CD14-positive monocyte (primary cell): ENCODE measurements around the gene CAST. TPM values are rescaled to one million over a fixed set of nuclear protein-coding genes. Genes with fewer than 3 reads are reported as not detected.
A peak's percentile ranks its signal among the peaks of the same experiment; 100 is the strongest.

ENCODE experiments used
- DNase-seq, 3 donors: peaks; one replicate each; pipeline ENCODE4 v3.0.0-alpha.2; 2011 to 2022
- H2AFZ ChIP-seq: 2 replicates; pipeline ENCODE4 v1.6.0; 2012; ENCODE audit warnings: mild to moderate bottlenecking, low read depth, low read length, inconsistent platforms; ENCODE audit not compliant: insufficient read depth, poor library complexity, severe bottlenecking
- H3K27ac ChIP-seq, 2 donors: 1 replicate in 1 of 2; 2 replicates in 1 of 2; pipeline ENCODE4 v1.5.1; 2012 to 2013; ENCODE audit warnings: low read length in 2 of 2, control low read depth in 1 of 2, inconsistent platforms in 1 of 2, low read depth in 1 of 2, mild to moderate bottlenecking in 1 of 2
- H3K27me3 ChIP-seq, 2 donors: one replicate each; pipeline versions ENCODE4 v1.6.0 to v1.6.1; 2011 to 2013; ENCODE audit warnings: low read length in 2 of 2; ENCODE audit not compliant: control insufficient read depth in 2 of 2, insufficient read depth in 2 of 2
- H3K36me3 ChIP-seq, 2 donors: replicated peaks in 1 of 2; 1 replicate in 1 of 2; 2 replicates in 1 of 2; pipeline versions ENCODE4 v1.5.1 to v1.6.1; 2012 to 2013; ENCODE audit warnings: low read length in 2 of 2, control low read depth in 1 of 2, inconsistent platforms in 1 of 2, mild to moderate bottlenecking in 1 of 2; ENCODE audit not compliant: insufficient read depth in 2 of 2, control insufficient read depth in 1 of 2
- H3K4me1 ChIP-seq, 2 donors: 1 replicate in 1 of 2; 2 replicates in 1 of 2; pipeline versions ENCODE4 v1.5.1 to v1.6.1; 2012 to 2013; ENCODE audit warnings: low read length in 2 of 2, control low read depth in 1 of 2, inconsistent platforms in 1 of 2, mild to moderate bottlenecking in 1 of 2, moderate library complexity in 1 of 2; ENCODE audit not compliant: insufficient read depth in 2 of 2, control insufficient read depth in 1 of 2
- H3K4me2 ChIP-seq: replicated peaks from 2 replicates; pipeline ENCODE3; 2012; ENCODE audit warnings: low read length, moderate library complexity, mild to moderate bottlenecking; ENCODE audit not compliant: poor library complexity, severe bottlenecking; ENCODE audit errors: extremely low read depth
- H3K4me3 ChIP-seq, 3 experiments: fragments of 200-600 bp in 1 of 3; sonication (generic) in 1 of 3; replicated peaks in 1 of 3; 1 replicate in 2 of 3; 2 replicates in 1 of 3; pipeline ENCODE4 v1.5.1; 2011 to 2013; ENCODE audit warnings: low read length in 3 of 3, mild to moderate bottlenecking in 3 of 3, control low read depth in 2 of 3, low read depth in 2 of 3, inconsistent platforms in 1 of 3, moderate library complexity in 1 of 3
- H3K79me2 ChIP-seq: 2 replicates; pipeline ENCODE4 v1.6.0; 2012; ENCODE audit warnings: mild to moderate bottlenecking, control low read depth, inconsistent platforms, low read length, moderate library complexity; ENCODE audit not compliant: insufficient read depth
- H3K9ac ChIP-seq: 2 replicates; pipeline ENCODE4 v1.6.0; 2017; ENCODE audit warnings: low read length, mild to moderate bottlenecking; ENCODE audit not compliant: insufficient read depth, poor library complexity, severe bottlenecking
- H3K9me3 ChIP-seq, 2 donors: replicated peaks in 1 of 2; 1 replicate in 1 of 2; 2 replicates in 1 of 2; pipeline versions ENCODE4 v1.5.1 to v1.6.1; 2012 to 2013; ENCODE audit warnings: low read length in 2 of 2, control low read depth in 1 of 2; ENCODE audit not compliant: control insufficient read depth in 1 of 2, insufficient read depth in 1 of 2
- H4K20me1 ChIP-seq: 2 replicates; pipeline ENCODE4 v1.6.0; 2012; ENCODE audit warnings: mild to moderate bottlenecking, low read length, control low read depth, moderate library complexity; ENCODE audit not compliant: insufficient read depth
- H3K27ac Mint-ChIP-seq, 7 donors: one replicate each; pipeline ENCODE4 v1.8.0; 2020; ENCODE audit warnings: mild to moderate bottlenecking in 7 of 7, mixed read lengths in 7 of 7, moderate library complexity in 6 of 7, inconsistent platforms in 2 of 7
- H3K27me3 Mint-ChIP-seq, 3 donors: one replicate each; pipeline ENCODE4 v1.8.0; 2021 to 2022; ENCODE audit warnings: low read depth in 3 of 3, mild to moderate bottlenecking in 3 of 3, mixed read lengths in 3 of 3, moderate library complexity in 3 of 3, inconsistent platforms in 1 of 3
- H3K36me3 Mint-ChIP-seq, 2 donors: one replicate each; pipeline ENCODE4 v1.8.0; 2020; ENCODE audit warnings: mixed read lengths in 2 of 2, inconsistent platforms in 1 of 2, mild to moderate bottlenecking in 1 of 2
- H3K4me1 Mint-ChIP-seq: one replicate; pipeline ENCODE4 v1.8.0; 2020; ENCODE audit warnings: mild to moderate bottlenecking, mixed read lengths
- H3K4me3 Mint-ChIP-seq, 2 donors: one replicate each; pipeline ENCODE4 v1.8.0; 2020; ENCODE audit warnings: mild to moderate bottlenecking in 2 of 2, mixed read lengths in 2 of 2, moderate library complexity in 1 of 2
- H3K9me3 Mint-ChIP-seq, 7 donors: one replicate each; pipeline ENCODE4 v1.8.0; 2020 to 2022; ENCODE audit warnings: mixed read lengths in 7 of 7, mild to moderate bottlenecking in 6 of 7, moderate library complexity in 6 of 7, inconsistent platforms in 2 of 7
- CTCF ChIP-seq: fragments of 200-600 bp; IDR thresholded peaks from one replicate; pipeline ENCODE4 v1.8.0; 2022; ENCODE audit warnings: antibody characterized with exemption, mild to moderate bottlenecking
- WGBS: methylation state at CpG from one replicate; pipeline ENCODE4 v1.1.5; 2013; ENCODE audit warnings: missing lambda C conversion rate; ENCODE audit not compliant: insufficient coverage; 5-methylcytosine and 5-hydroxymethylcytosine counted together
- intact Hi-C, 2 donors: fragments of 100-400 bp; cut with micrococcal nuclease; formaldehyde crosslinking; loops; one replicate each; pipeline versions ENCODE4 v1.15.0 to v1.15.1; 2023
- polyA plus RNA-seq, 3 donors: library from polyadenylated mRNA; depleted of rRNA in 1 of 3; unstranded in 2 of 3; stranded (reverse) in 1 of 3; fragments of 300-500 nt in 2 of 3; fragments of >200 nt in 1 of 3; fragmentation: Illumina TruSeq in 2 of 3; gene quantifications; 1 replicate in 2 of 3; 2 replicates in 1 of 3; pipeline ENCODE4 v1.2.3, GENCODE V29; 2012 to 2021

CAST gene
- polyA plus RNA-seq, 3 donors = 49.6 to 125 (median 76.8) TPM

- Mint-ChIP-seq H3K27ac (peak overlapping the region in 4 of 7 donors; percentile 8 to 76 (median 52)), H3K36me3 (peaks cover 22 to 51% of the 10 kb centered on the region in 2 donors), H3K4me1 (peaks cover 4% of the 10 kb centered on the region), H3K4me3 (no peak overlapping the region), H3K9me3 (no peaks in the 10 kb centered on the region), H3K27me3 (no peaks in the 10 kb centered on the region)
- no peak overlapping the region for H3K9ac ChIP-seq
- peaks cover 0 to 3% of the 10 kb centered on the region in 2 donors for H3K4me1 ChIP-seq
- DNase-seq = no peak
- TF ChIP-seq CTCF = no peak
- H3K27me3 ChIP-seq = no peaks in the 10 kb centered on the region
- H3K36me3 ChIP-seq = peaks cover 5 to 52% of the 10 kb centered on the region in 2 donors
- no peak overlapping the region for H3K4me3 ChIP-seq
- peaks cover 90% of the 10 kb centered on the region for H3K79me2 ChIP-seq
- WGBS = no CpG with 5 or more reads among the region's 4 CpGs
- no peak overlapping the region for H3K4me2 ChIP-seq
- H3K9me3 ChIP-seq = no peaks in the 10 kb centered on the region
- intact Hi-C loops = no loop called here
- H4K20me1 ChIP-seq = peaks cover 100% of the 10 kb centered on the region
- H2AFZ ChIP-seq = no peak overlapping the region
- H3K27ac ChIP-seq = peak overlapping the region in 1 of 2 donors; percentile 32
Observed at GRCh38 chr5:96708600-96708999, 46.4 kb downstream of the CAST start.

DNA sequence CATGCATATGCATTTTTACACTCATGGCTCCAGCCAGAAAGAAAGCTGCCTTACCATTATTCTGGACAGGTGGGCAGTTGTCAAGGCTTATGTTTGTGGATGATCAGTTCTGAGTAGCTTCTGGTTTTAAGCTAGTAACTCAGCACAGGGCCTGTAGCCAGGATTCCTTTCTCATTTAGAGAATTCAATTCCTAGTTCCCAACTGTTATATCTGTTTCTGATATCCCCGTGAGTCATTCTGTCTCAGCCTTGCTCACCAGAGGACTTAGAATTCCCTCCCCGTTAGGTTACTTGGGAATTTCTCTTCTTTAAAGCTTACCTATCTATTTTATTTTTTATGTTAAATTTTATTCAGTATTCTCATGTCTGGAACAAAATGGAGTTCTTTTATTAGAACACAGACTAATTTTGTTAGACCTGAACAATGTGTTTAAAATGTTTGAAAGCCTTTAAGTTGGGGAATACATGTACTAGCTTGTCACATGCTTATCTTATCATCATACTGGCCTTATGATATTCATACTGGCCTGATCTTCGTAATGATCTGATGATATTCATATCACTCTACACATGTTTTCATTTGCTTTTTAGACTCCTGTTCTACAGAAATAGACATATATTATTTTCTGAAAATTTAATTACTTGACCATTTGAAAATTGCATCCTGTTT lies 47.1 kb downstream of the CAST start:
- no peak overlapping the region for H3K4me2 ChIP-seq
- peak overlapping the region in 1 of 2 donors; percentile 32 for H3K27ac ChIP-seq
- Mint-ChIP-seq H3K27me3 (no peaks in the 10 kb centered on the region), H3K4me3 (no peak overlapping the region), H3K9me3 (no peaks in the 10 kb centered on the region), H3K4me1 (peaks cover 2% of the 10 kb centered on the region), H3K36me3 (peaks cover 17 to 45% of the 10 kb centered on the region in 2 donors), H3K27ac (peak overlapping the region in 1 of 7 donors; percentile 60)
- no peak overlapping the region for H3K4me3 ChIP-seq
- WGBS = no CpG with 5 or more reads among the region's 3 CpGs
- no peaks in the 10 kb centered on the region for H3K9me3 ChIP-seq
- H2AFZ ChIP-seq = no peak overlapping the region
- H3K27me3 ChIP-seq = no peaks in the 10 kb centered on the region
- peaks cover 90% of the 10 kb centered on the region for H3K79me2 ChIP-seq
- peaks cover 5 to 47% of the 10 kb centered on the region in 2 donors for H3K36me3 ChIP-seq
- H3K4me1 ChIP-seq = no peaks in the 10 kb centered on the region
- DNase-seq = no peak
- peaks cover 100% of the 10 kb centered on the region for H4K20me1 ChIP-seq
- no peak overlapping the region for H3K9ac ChIP-seq
- TF ChIP-seq CTCF = no peak
- intact Hi-C loops = no loop called here
